Measurements from ENCODE around the gene GMCL2.
A peak's percentile ranks its signal among the peaks of the same experiment; 100 is the strongest.

Gene GMCL2

DNA sequence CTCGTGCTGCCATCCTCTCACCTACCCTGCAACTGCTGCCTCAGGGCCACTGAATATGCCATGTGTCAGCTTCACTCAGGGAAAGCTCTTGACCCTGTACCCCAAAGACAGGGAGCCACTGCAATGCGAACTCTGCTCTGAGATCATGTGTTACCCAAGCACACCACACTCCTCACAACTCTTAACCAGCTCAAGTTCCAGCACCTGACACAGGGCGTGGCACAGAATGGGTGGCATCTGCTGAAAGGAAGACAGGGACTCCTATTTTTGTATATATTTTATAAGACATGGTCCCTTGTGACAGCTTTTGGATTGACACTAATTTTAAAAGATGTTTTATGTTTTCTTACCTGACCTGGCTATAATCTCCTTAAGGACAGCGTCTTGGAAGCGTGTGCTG lies 34.7 kb upstream of the GMCL2 start:
- DNase-seq (ENCODE audit: low spot score): no peak

DNA sequence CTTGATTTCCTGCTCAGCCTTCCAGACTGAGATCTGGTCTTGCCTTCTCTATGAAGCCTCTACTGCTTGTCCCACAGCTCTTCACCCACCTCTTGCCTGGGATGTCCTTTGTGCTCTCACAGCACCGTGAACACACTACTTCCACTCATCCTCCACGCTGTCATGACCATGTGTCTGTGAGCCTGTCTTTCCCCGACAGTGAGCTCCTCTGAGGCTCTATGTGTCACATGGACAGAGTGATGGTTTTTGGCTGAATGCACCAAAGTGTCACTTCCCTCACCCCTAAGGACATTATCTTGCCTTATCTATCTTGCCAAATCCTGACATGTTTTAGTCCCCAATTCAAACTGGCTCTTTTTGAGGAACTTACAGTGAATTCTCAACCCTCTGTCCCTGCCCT lies 34.1 kb upstream of the GMCL2 start:
- no peak for DNase-seq (ENCODE audit: low spot score)

DNA sequence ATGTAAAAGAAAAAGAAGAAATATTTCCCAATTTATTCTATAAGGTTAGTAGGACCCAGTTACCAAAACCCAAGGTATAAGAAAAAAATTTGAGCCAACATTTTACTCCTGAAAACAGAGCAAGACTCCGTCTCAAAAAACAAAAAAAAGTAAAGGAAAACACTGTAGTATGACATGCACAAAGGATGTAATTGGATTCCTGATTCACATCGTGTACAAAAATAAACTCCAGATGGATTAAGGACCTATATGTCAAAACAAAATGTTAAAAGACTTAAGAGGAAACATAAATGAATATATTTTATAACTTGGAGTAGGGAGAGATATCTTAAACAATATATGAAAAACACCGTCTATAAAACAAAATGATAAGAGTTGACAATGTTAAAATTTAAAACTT lies 31.7 kb upstream of the GMCL2 start:
- no peak for DNase-seq (ENCODE audit: low spot score)

DNA sequence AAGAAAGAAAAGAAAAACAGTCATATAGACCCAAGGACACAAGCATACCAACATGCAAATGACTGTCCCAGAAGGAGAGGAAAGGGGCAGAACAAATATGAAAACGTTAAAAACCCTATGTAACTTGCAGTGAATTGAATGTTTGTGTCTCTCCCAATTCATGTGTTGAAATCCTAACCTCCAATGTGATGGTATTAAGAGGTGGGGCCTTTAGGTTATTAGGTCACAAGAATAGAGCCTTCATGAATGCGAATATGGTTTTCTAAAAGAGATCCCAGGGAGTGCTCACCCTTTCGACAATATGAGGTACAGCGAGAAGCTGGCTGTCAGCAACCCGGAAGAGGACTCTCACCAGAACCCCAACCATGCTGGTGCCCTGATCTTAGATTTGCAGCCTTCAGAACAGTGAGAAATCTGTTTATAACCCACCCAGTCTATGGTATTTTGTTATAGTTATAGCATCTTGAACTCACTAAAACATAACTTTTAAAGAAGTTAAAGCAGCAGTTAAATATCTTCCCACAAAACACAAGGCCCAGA lies 31.1 kb upstream of the GMCL2 start:
- no peak for DNase-seq (ENCODE audit: low spot score)

DNA sequence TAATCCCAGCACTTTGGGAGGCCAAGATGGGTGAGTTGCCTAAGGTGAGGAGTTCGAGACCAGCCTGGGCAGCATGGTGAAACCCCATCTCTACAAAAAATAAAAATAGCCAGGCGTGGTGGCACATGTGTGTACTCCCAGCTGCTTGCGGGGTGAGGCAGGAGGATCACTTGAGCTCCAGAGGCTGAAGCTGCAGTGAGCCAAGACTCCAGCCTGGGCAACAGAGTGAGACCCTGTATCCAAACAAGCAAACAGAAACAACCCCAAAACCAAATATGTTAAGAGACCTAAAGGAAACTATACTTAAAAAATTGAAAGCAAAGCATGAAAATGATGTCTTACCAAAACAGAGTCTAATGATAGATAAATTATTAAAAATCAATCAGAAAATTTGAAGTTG lies 29.6 kb upstream of the GMCL2 start:
- no peak for DNase-seq (ENCODE audit: low spot score)

DNA sequence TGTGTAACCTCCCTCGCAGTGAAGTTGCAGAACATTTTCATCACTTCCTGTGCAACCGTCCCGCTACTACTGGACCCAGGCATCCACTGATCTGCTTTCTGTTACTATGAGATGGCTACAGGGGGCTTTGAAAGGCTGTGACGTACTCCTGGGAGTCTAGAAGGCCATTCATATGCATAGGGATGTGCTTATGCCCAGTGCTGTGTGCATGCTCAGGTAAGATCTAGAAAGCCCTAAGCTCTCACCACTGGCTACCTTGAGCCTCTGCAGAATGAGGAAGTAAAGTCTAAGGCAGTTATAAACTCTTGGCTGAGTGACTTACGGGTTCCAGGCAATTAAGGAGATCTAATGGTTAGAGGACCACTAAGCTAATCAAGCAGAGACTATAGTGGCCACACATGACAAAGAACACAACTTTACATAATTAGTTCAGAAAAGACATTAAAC lies 28.9 kb upstream of the GMCL2 start:
- no peak for DNase-seq (ENCODE audit: low spot score)

DNA sequence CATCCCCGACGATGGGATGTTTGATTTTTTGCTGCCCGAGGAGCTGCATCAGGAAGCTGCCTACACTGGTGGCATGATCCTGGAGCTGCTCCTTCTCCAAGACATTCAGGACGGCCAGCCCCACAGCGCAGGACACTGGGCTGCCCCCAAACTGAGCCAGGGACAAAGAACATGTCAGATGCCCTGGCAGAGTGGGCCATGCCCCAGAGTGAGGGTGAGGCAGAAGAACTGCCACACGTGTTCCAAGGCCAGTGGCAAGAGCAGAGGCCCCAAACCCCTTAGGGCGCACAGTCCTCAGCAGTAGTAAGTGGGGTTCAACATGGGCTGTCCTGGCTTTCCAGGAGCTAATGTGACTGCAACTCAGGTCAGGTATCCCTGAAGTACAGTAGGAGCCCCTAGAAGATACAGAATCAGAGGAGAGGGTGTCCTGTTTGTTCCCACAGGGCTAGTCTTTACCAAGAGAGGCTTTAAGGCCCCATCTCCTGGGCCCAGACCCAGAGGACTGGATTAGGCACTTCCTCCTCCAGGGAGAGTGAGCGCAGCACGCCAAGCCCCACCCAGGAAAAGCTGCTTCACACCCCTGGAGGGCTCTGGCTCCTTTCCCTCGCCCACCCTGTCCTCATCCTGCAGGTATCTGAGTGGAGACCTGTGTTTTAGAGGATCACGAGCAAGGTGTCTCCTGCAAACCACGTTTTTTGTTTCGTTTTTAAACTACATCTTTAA lies 28.3 kb upstream of the GMCL2 start:
- no peak for DNase-seq (ENCODE audit: low spot score)

DNA sequence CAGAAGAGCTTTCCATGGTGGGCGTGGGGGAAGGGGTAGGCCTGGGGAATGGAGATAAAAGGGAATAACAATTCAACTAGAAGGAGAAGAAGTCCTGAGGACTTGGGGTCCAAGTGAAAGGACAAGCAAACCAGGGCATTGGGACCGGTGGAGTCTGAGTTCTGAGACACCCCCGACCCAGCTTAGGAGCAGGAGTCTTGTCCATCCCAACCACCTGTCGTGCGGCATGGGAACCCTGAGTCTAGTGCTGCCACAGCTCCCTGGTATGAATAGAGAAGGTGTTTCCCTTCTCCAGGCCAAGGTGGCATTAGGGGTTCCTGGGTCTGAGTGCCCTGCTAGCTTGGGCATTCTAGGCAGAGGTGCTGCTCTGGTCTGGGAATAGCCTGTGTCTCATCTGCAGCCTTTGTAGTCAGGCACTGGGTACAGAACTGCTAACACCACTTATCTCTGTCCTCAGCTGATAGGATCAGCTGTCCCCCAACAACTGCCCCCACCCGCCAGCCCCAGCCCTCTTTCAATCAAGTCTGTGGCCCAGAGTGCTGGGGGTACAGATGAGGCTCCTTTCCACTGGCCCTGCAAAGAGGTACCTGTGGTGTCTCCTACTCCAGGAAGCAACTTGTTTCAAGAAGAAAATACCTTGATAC lies 27.1 kb upstream of the GMCL2 start:
- no peak for DNase-seq (ENCODE audit: low spot score)

DNA sequence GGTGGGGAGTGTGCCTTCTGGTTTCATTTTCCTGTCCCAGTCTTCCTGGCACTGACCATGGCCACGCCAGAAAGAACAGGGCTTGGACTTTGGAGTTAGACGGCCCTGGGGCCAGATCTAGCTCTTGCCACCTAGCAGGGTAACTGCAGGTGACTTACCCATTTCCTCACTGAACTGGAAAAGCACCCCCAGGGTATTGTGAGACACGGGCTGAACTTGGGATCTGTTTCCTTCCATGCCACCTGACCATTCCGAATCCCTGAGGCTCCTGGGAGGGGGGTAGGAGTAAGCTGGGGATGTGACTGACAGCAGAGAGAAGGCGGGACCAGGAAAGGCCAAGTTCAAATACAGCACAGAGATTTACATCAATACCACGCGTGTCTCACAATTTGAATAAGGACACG lies 26.6 kb upstream of the GMCL2 start:
- DNase-seq (ENCODE audit: low spot score): no peak

DNA sequence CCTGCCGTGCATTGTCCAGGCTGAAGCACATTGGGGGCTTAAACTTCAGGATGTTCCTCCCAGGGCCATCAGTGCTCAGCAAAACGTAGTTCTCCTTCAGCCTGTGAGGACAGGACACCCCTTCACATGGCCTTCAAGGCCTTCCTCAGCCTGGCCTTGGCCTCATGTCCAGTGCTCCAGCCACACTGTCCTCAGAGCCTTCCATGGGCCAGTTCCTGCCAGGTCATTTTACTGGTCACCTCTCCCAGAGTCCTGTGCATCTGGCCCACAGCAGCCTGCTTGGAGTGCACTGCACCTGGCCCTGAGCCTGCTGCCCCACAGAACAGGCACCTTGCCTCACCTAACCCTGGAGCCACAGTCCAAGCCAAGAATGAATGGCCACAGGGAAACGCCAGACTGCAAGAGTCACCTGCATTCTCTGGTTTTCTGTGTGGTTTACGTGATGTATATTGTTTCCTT lies 25.9 kb upstream of the GMCL2 start:
- no peak for DNase-seq (ENCODE audit: low spot score)

DNA sequence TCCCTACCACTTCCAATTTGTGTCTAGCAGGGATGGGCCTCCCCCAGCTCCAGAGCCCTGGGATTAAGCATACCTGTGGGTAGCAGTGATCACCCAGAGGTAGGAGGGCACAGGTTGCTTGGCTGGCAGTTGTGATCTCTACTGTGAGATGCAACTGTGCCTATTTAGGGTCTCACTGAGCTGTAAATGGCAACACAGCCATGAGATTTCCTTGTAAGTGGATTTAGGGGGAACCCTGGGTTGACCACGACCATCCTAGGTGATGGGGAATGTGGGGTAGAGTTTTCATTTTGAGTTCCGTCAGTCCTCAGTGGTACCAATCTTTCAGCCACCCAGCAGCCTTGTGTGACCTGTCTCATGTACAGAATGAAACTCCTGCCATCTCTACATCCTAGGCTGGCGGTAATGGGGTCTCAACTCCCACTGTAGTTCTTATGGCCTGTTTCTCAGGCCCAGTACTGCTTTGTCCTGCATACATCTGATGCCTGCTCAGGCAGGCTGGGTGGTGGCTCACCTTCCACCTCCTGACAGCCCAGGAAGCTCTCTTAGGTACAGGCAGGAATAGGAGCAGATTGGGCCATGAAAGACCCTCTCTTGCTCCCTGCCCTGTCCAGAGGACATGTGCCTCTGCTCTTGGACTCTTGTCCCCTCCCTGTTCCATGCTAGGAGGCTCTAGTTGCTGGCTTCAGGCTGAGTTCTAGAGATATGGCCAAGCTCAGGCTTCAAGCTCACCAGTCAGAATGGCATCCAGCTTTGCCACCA lies 25.3 kb upstream of the GMCL2 start:
- DNase-seq (ENCODE audit: low spot score): no peak

DNA sequence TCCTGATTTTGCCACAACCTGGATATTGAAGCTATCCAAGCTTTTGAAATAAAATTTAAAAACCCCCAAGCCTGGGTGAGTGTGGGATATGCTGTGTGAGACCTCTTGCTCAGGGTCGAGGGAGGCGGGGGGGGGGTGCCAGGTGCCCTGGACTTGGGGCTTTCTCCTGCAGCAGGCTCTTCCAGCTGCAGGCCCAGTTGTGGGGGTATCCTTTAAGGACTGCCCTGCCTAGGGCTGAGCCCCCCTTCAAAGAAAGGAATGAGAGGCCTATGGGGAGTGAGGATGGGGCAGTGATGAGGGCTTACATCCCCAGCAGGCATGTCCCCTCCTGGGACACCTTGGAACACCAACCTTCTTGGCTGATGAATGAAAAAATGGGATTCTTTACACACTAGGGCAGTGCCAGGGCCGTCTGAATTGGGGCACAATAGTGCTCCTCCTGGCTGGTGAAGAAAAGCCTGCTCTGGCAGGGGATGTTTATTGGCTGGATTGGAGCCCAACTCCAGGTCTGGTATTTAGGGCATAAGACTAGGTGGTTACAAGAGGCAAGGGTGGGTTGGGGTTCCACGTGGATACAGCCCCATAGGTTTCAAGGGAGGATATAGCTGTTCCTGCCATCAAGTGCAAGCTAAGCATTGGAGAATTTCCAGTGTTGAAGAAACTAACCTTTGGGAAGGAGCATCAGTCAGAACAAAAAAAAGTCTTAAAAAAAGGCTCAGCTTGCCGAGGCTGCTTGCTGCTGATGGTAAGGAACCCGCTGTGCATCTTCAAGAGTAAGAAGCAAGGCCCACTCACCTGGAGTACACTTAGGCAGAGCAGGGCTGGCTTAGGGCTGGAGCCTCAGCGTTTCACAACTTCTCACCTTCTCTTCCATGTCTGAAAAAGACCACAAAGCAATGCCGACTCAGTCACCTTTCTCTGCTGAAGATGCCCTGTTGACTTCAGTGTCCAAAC lies 24.2 kb upstream of the GMCL2 start:
- DNase-seq (ENCODE audit: low spot score): no peak

DNA sequence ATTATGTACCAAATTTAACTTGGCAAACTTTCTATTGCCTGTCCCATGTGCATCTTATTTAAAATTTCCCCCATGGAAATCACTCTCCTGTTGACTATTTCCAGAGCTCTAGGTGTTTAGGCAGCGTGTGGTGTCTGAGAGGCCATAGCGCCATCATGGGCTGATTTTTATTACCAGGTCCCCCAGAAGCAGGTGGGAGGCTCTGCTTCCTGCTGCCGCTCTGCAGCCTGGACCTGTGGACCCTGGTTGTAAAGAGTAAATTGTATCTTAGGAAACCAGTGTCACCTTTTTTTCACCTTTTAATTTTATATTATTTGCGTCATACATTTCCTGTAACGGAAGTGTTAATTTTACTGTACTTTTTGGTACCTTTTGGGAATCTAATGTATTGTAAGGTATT lies 23.5 kb upstream of the GMCL2 start:
- DNase-seq (ENCODE audit: low spot score): no peak

DNA sequence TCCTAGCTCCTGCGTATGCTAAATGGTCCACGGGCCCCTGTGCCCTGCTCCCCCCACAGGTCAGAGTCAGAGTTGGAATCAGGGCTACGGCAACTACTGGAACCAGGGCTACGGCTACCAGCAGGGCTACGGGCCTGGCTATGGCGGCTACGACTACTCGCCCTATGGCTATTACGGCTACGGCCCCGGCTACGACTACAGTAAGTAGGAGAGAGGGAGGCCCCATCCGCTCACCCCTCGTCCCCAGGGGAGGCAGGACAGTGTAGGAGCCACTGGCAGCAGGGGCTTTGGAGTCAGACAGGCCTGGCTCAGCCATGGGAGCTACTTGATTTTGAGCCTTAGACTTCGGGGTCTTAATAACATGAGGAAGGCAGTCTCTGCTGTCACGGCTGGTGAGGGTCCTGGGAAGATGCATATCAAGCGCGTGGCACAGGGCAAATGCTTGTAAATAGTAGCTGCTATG lies 22.9 kb upstream of the GMCL2 start:
- no peak for DNase-seq (ENCODE audit: low spot score)

DNA sequence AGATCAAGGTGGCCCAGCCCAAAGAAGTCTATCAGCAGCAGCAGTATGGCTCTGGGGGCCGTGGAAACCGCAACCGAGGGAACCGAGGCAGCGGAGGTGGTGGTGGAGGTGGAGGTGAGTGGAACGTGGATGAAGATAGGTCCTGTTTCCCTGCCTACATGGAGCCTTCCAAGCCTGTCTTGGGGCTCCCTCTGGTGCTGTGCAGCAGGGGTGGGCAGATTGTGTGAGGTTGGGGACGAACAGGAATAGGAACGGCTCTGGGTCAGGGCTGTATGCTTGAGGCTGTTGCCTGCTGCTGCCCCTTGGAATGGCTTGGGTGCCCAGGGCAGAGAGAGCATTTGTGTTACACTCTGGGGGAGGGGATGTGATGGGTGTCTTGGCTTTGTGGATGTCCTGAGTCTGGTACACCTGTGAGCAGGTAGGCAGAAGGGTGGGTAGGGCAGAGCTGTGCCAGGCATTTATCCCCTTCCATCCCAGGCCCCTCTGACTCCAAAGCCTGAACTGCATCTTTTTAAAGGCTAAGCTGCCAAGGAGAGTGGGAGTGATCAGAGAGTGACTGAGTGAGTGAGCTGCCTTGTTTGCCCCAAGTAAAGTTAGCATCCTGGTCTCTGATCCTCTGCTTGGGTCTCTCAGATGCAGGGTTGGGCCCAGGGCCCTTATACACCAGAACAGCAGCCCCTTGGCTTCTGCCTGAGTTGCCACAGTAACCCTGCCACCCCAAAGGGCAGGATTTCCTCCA lies 22.3 kb upstream of the GMCL2 start:
- DNase-seq (ENCODE audit: low spot score): peak; percentile 47

DNA sequence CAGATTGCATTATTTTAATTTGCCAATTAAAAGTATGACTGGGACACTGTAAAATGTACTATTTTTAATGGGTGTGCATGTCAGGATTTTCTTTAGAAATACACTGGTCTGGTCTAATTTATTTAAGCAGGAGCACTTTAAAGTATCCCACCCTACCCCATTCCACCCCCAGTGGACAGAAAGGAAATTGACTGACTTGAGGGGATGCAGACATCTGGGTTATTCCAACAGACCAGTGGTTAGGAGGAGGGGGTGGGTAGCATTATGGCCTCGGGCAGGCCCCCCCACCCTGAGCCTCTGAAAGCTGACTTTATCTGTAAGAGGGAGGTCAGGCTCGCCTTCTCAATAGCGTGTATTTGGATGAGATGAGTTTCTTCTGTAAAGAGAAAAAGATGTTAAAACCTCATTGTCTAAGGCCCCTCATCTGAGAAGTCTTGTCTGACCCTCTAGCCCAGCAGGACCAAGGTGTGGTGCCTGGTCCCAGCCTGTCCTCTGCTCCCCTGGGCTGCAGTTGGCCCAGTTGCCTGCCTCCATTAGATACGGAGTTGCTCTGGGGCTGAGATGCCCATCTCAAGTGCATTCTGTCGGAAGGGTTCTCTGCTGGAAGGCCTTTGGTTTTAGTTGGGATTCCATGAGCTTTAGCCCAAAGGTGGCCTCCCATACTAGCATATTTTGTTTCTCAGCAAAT lies 21.5 kb upstream of the GMCL2 start:
- DNase-seq (ENCODE audit: low spot score): peak; percentile 30

DNA sequence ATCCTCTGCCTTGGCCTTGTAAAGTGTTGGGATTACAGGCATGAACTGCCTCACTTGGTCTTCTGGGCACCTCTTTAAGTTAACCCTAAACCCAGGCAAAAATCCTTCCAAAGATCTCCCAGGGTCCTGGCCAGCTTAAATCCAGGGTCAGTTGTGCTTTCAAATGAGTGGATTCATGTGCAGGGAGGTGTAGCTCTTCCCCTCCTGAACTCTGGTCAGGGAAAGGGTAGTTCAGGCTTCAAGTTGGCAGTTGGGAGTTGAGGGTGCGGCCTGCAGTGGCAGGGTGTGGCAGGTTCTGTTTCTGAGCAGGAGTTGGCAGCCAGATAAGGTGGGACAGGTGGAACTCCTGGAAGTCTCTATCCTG lies 20.7 kb upstream of the GMCL2 start:
- peak; percentile 20 for DNase-seq (ENCODE audit: low spot score)

DNA sequence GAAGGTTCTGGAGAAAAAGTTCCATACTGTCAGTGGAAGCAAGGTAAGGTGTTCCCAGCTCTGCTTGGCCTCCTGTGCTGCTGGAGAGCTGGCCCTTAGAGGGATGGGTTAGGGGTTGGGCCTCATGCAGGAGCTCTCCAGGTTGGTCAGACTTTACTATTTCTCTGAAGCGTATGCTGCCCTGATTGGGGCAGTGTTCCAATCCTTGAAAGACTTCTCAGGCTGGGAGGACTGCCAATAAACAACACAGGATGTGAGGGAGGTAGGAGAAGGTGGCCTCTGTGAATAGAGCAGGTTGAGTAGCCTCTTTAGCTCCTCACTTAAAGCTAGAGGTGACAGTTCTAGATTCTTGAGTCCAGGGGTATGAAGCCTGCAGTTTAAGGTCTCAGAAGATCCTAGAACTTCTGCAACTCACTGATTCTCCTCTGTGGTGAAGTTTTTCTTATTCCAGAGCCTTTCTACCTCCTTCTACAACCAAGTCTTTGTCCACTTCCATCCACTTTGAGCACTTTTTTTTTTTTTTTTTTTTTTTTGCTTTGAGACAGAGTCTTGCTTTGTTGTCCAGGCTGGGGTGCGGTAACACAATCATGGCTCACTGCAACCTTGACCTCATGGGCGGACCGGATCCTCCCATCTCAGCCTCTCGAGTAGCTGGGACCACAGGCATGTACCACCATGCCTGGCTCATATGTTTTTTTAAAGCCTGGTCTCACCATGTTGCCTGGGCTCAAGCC lies 20.2 kb upstream of the GMCL2 start:
- DNase-seq (ENCODE audit: low spot score): peak; percentile 56
